OCI-LY1 (cell line): ENCODE measurements around the gene DCHS1.

Experiments
- H2AFZ ChIP-seq: fragments of 200-600 bp; sonication (generic), shearing (Covaris generic); 2 replicates; pipeline ENCODE4 v1.6.0; 2014; ENCODE audit warnings: antibody characterized with exemption, mild to moderate bottlenecking, low read length
- H3F3A ChIP-seq: fragments of 200-600 bp; sonication (generic), shearing (Covaris generic); 2 replicates; pipeline ENCODE4 v1.6.0; 2014; ENCODE audit warnings: mild to moderate bottlenecking, antibody characterized with exemption, low read length, moderate library complexity; ENCODE audit not compliant: insufficient read depth
- H3K27ac ChIP-seq: fragments of 200-600 bp; sonication (generic); 2 replicates; pipeline ENCODE4 v1.5.1; 2014; ENCODE audit warnings: low read length, mixed run types, mild to moderate bottlenecking, low read depth; ENCODE audit not compliant: poor library complexity, severe bottlenecking
- H3K27me3 ChIP-seq: fragments of 200-600 bp; sonication (generic); 2 replicates; pipeline ENCODE4 v1.6.0; 2014; ENCODE audit warnings: antibody characterized with exemption, mild to moderate bottlenecking, low read length, moderate library complexity; ENCODE audit not compliant: insufficient read depth
- H3K36me3 ChIP-seq: fragments of 200-600 bp; sonication (generic); 2 replicates; pipeline ENCODE4 v1.6.1; 2014; ENCODE audit warnings: mild to moderate bottlenecking, antibody characterized with exemption, low read length, moderate library complexity, mixed read lengths; ENCODE audit not compliant: insufficient read depth
- H3K4me1 ChIP-seq: fragments of 200-600 bp; sonication (generic); 2 replicates; pipeline ENCODE4 v1.5.1; 2014; ENCODE audit warnings: mild to moderate bottlenecking, low read length, moderate library complexity; ENCODE audit not compliant: insufficient read depth, severe bottlenecking
- H3K4me2 ChIP-seq: fragments of 200-600 bp; sonication (generic), shearing (Covaris generic); 2 replicates; pipeline ENCODE4 v1.6.1; 2014; ENCODE audit warnings: low read length
- H3K4me3 ChIP-seq: fragments of 200-600 bp; sonication (generic); 2 replicates; pipeline ENCODE4 v1.5.1; 2014; ENCODE audit warnings: low read length, low read depth, mild to moderate bottlenecking, mixed read lengths; ENCODE audit not compliant: poor library complexity, severe bottlenecking
- H3K79me2 ChIP-seq: fragments of 200-600 bp; shearing (Covaris generic); 2 replicates; pipeline ENCODE4 v1.6.1; 2016; ENCODE audit warnings: mixed run types, low read length, mixed read lengths; ENCODE audit not compliant: insufficient read depth
- H3K9ac ChIP-seq: fragments of 200-600 bp; sonication (generic), shearing (Covaris generic); 2 replicates; pipeline ENCODE4 v1.6.1; 2014; ENCODE audit warnings: mild to moderate bottlenecking, low read length, mixed read lengths
- H3K9me2 ChIP-seq: fragments of 200-600 bp; sonication (generic), shearing (Covaris generic); 2 replicates; pipeline ENCODE4 v1.6.1; 2014; ENCODE audit warnings: low read depth, mild to moderate bottlenecking, low read length, mixed read lengths
- H3K9me3 ChIP-seq: fragments of 200-600 bp; shearing (Covaris generic); 2 replicates; pipeline ENCODE4 v1.6.1; 2014; ENCODE audit warnings: low read length, mixed read lengths
- H4K20me1 ChIP-seq: fragments of 200-600 bp; sonication (generic), shearing (Covaris generic); 2 replicates; pipeline ENCODE4 v1.6.0; 2016; ENCODE audit warnings: mild to moderate bottlenecking, low read length; ENCODE audit not compliant: insufficient read depth
- EZH2 ChIP-seq: fragments of 200-600 bp; sonication (generic), shearing (Covaris generic); IDR thresholded peaks from 2 replicates; pipeline ENCODE4 v1.8.0; 2017; ENCODE audit warnings: borderline replicate concordance, mixed run types, mild to moderate bottlenecking, antibody characterized with exemption, low read length, moderate library complexity, mixed read lengths
- TF ChIP-seq, protein P1 (sequence below): fragments of 200-600 bp; sonication (generic), shearing (Covaris generic); IDR thresholded peaks from 2 replicates; pipeline ENCODE4 v1.5.1; 2017; ENCODE audit warnings: mild to moderate bottlenecking, antibody characterized with exemption, low read length, moderate library complexity, mixed read lengths

Gene DCHS1

GRCh38 chr11:6572215-6572614 is 83.4 kb downstream of the DCHS1 start:
- H4K20me1 ChIP-seq = no peaks in the 10 kb centered on the region
- H3K4me3 ChIP-seq = no peak overlapping the region
- H3F3A ChIP-seq = no peaks in the 10 kb centered on the region
- H3K27ac ChIP-seq = no peak overlapping the region
- no peak overlapping the region for H3K9ac ChIP-seq
- H3K27me3 ChIP-seq = no peaks in the 10 kb centered on the region
- no peak overlapping the region for H2AFZ ChIP-seq
- H3K9me2 ChIP-seq = no peaks in the 10 kb centered on the region
- no peaks in the 10 kb centered on the region for H3K4me1 ChIP-seq
- H3K36me3 ChIP-seq = no peaks in the 10 kb centered on the region
- no peaks in the 10 kb centered on the region for H3K79me2 ChIP-seq
- H3K9me3 ChIP-seq = no peaks in the 10 kb centered on the region
- H3K4me2 ChIP-seq = no peak overlapping the region
- TF ChIP-seq EZH2 = no peak
- TF ChIP-seq, protein P1, sequence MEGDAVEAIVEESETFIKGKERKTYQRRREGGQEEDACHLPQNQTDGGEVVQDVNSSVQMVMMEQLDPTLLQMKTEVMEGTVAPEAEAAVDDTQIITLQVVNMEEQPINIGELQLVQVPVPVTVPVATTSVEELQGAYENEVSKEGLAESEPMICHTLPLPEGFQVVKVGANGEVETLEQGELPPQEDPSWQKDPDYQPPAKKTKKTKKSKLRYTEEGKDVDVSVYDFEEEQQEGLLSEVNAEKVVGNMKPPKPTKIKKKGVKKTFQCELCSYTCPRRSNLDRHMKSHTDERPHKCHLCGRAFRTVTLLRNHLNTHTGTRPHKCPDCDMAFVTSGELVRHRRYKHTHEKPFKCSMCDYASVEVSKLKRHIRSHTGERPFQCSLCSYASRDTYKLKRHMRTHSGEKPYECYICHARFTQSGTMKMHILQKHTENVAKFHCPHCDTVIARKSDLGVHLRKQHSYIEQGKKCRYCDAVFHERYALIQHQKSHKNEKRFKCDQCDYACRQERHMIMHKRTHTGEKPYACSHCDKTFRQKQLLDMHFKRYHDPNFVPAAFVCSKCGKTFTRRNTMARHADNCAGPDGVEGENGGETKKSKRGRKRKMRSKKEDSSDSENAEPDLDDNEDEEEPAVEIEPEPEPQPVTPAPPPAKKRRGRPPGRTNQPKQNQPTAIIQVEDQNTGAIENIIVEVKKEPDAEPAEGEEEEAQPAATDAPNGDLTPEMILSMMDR = no peak

DNA sequence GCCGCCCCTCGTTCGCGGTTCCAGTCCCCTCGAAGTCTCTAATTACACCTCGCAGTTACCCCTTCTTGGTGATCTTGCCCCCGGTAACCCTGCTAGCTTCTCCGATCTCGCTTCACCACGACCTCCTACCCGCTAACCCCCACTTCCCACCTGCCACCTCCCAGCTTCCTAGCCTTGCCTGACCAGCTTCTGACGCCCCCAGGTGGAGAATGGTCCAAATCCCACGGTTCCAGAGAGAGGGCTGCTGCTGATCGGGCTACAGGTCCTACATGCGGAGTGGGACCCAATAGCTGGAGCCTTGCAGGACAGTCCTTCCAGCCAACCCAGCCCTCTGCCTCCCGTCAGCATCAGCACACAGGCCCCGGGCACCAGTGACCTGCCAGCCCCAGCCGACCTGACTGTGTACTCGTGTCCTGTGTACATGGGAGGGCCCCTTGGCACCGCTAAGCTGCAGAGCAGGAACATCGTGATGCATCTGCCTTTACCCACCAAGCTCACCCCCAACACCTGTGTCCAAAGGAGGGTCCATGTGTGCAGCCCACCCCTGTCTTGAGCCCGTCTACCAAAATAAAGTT is 84.1 kb downstream of the DCHS1 start:
- no peaks in the 10 kb centered on the region for H4K20me1 ChIP-seq
- no peak overlapping the region for H2AFZ ChIP-seq
- TF ChIP-seq, protein P1 = no peak
- no peak for TF ChIP-seq EZH2
- H3K27me3 ChIP-seq = no peaks in the 10 kb centered on the region
- no peaks in the 10 kb centered on the region for H3F3A ChIP-seq
- H3K4me1 ChIP-seq = no peaks in the 10 kb centered on the region
- H3K4me3 ChIP-seq = no peak overlapping the region
- no peaks in the 10 kb centered on the region for H3K79me2 ChIP-seq
- H3K9me2 ChIP-seq = no peaks in the 10 kb centered on the region
- H3K9ac ChIP-seq = no peak overlapping the region
- H3K9me3 ChIP-seq = no peaks in the 10 kb centered on the region
- no peak overlapping the region for H3K27ac ChIP-seq
- no peak overlapping the region for H3K4me2 ChIP-seq
- no peaks in the 10 kb centered on the region for H3K36me3 ChIP-seq
